Vagina (tissue), 2 donors: Measurements from ENCODE around the gene FAM185A. TPM values are rescaled to one million over a fixed set of nuclear protein-coding genes. Genes with fewer than 3 reads are reported as not detected.

Experiments used
- DNase-seq, 2 donors: peaks; one replicate each; pipeline ENCODE4 v3.0.0-alpha.2; 2017; ENCODE audit errors: extremely low spot score in 2 of 2
- H3K27ac ChIP-seq: fragments of 200-600 bp; sonication (generic); one replicate; pipeline ENCODE4 v1.5.1; 2019
- H3K27me3 ChIP-seq: fragments of 200-600 bp; sonication (generic); one replicate; pipeline ENCODE4 v1.5.1; 2019
- H3K36me3 ChIP-seq, 2 donors: fragments of 200-600 bp; sonication (generic); one replicate each; pipeline ENCODE4 v1.5.1; 2017 to 2019
- H3K4me1 ChIP-seq: fragments of 200-600 bp; sonication (generic); one replicate; pipeline ENCODE4 v1.5.1; 2019
- H3K4me3 ChIP-seq, 2 donors: fragments of 200-600 bp; sonication (generic); 1 replicate in 1 of 2; 2 replicates in 1 of 2; pipeline ENCODE4 v1.5.1; 2016 to 2019
- H3K9me3 ChIP-seq: fragments of 200-600 bp; sonication (generic); one replicate; pipeline ENCODE4 v1.5.1; 2019
- CTCF ChIP-seq, 3 experiments: fragments of 450-650 bp in 2 of 3; fragments of 200-600 bp in 1 of 3; sonication (generic) in 1 of 3; IDR thresholded peaks; one replicate each; pipeline ENCODE4 v1.5.1; 2017 to 2019; ENCODE audit warnings: antibody characterized with exemption in 3 of 3, mild to moderate bottlenecking in 2 of 3, moderate library complexity in 2 of 3
- POLR2A ChIP-seq, 2 donors: fragments of 450-650 bp; IDR thresholded peaks; one replicate each; pipeline ENCODE4 v1.6.1; 2017; ENCODE audit warnings: antibody characterized with exemption in 2 of 2, mild to moderate bottlenecking in 2 of 2, moderate library complexity in 2 of 2
- POLR2AphosphoS5 ChIP-seq, 2 donors: sonication (generic); formaldehyde crosslinking; IDR thresholded peaks; one replicate each; pipeline ENCODE4 v1.9.0; 2017; ENCODE audit warnings: antibody characterized with exemption in 2 of 2, mild to moderate bottlenecking in 2 of 2, low read depth in 1 of 2; ENCODE audit not compliant: insufficient read depth in 1 of 2
- intact Hi-C: fragments of 100-400 bp; cut with DNase I; formaldehyde crosslinking; loops from one replicate; pipeline ENCODE4 v1.15.1; 2023
- total RNA-seq: library from RNA; depleted of rRNA; stranded (reverse); fragments of >200 nt; gene quantifications from one replicate; pipeline ENCODE4 v1.2.3, GENCODE V29; 2016

FAM185A gene
- total RNA-seq, 1 donor from 2014 or later: 15.5 TPM

- intact Hi-C loops: no loop called here
- H3K4me3 ChIP-seq: no peak overlapping the region
- H3K36me3 ChIP-seq: no peaks in the 10 kb centered on the region
- H3K27me3 ChIP-seq: no peaks in the 10 kb centered on the region
- DNase-seq: no peak
- H3K9me3 ChIP-seq: no peaks in the 10 kb centered on the region
- TF ChIP-seq POLR2A (IDR thresholded peaks at IDR 0.05) (no peak), POLR2AphosphoS5 (IDR thresholded peaks at IDR 0.05; ENCODE audit: insufficient read depth in 1 of 2, low read depth in 1 of 2) (no peak), CTCF (IDR thresholded peaks at IDR 0.05) (no peak)
- peaks cover 6% of the 10 kb centered on the region for H3K4me1 ChIP-seq
- no peak overlapping the region for H3K27ac ChIP-seq
Observed at GRCh38 chr7:102842284-102842683, 93.5 kb downstream of the FAM185A start.

- Histone ChIP-seq H3K27me3 (no peaks in the 10 kb centered on the region), H3K4me1 (peaks cover 6% of the 10 kb centered on the region), H3K36me3 (no peaks in the 10 kb centered on the region), H3K27ac (no peak overlapping the region), H3K9me3 (no peaks in the 10 kb centered on the region), H3K4me3 (no peak overlapping the region)
- no peak for DNase-seq
- intact Hi-C loops: no loop called here
- no peak for TF ChIP-seq POLR2A (IDR thresholded peaks at IDR 0.05)
- TF ChIP-seq CTCF (IDR thresholded peaks at IDR 0.05): no peak
- no peak for TF ChIP-seq POLR2AphosphoS5 (IDR thresholded peaks at IDR 0.05; ENCODE audit: insufficient read depth in 1 of 2, low read depth in 1 of 2)
Observed at GRCh38 chr7:102843850-102844249, 95.1 kb downstream of the FAM185A start.

GRCh38 chr7:102845346-102845745 is 96.5 kb downstream of the FAM185A start:
- intact Hi-C loops: no loop called here
- TF ChIP-seq CTCF (IDR thresholded peaks at IDR 0.05) (no peak), POLR2A (IDR thresholded peaks at IDR 0.05) (no peak), POLR2AphosphoS5 (IDR thresholded peaks at IDR 0.05; ENCODE audit: insufficient read depth in 1 of 2, low read depth in 1 of 2) (no peak)
- Histone ChIP-seq H3K9me3 (no peaks in the 10 kb centered on the region), H3K27me3 (no peaks in the 10 kb centered on the region), H3K27ac (no peak overlapping the region), H3K4me1 (peaks cover 10% of the 10 kb centered on the region), H3K36me3 (no peaks in the 10 kb centered on the region), H3K4me3 (no peak overlapping the region)
- DNase-seq: no peak

- TF ChIP-seq POLR2A (IDR thresholded peaks at IDR 0.05) (no peak), POLR2AphosphoS5 (IDR thresholded peaks at IDR 0.05; ENCODE audit: insufficient read depth in 1 of 2, low read depth in 1 of 2) (no peak), CTCF (IDR thresholded peaks at IDR 0.05) (no peak)
- Histone ChIP-seq H3K4me1 (peaks cover 5% of the 10 kb centered on the region), H3K27me3 (no peaks in the 10 kb centered on the region), H3K36me3 (no peaks in the 10 kb centered on the region), H3K27ac (peak overlapping the region; percentile 51), H3K9me3 (no peaks in the 10 kb centered on the region), H3K4me3 (no peak overlapping the region)
- intact Hi-C loops: no loop called here
- DNase-seq: no peak
Observed at GRCh38 chr7:102849079-102849478, 100.3 kb downstream of the FAM185A start.

GRCh38 chr7:102849538-102849937 is 100.7 kb downstream of the FAM185A start:
- intact Hi-C loops: no loop called here
- Histone ChIP-seq H3K27me3 (no peaks in the 10 kb centered on the region), H3K4me1 (peaks cover 5% of the 10 kb centered on the region), H3K36me3 (no peaks in the 10 kb centered on the region), H3K4me3 (no peak overlapping the region), H3K27ac (peak overlapping the region; percentile 51), H3K9me3 (no peaks in the 10 kb centered on the region)
- TF ChIP-seq CTCF (IDR thresholded peaks at IDR 0.05): no peak
- no peak for TF ChIP-seq POLR2AphosphoS5 (IDR thresholded peaks at IDR 0.05; ENCODE audit: insufficient read depth in 1 of 2, low read depth in 1 of 2)
- TF ChIP-seq POLR2A (IDR thresholded peaks at IDR 0.05): no peak
- DNase-seq: no peak
